ENCODE measurements around the gene BNC1.

DNA sequence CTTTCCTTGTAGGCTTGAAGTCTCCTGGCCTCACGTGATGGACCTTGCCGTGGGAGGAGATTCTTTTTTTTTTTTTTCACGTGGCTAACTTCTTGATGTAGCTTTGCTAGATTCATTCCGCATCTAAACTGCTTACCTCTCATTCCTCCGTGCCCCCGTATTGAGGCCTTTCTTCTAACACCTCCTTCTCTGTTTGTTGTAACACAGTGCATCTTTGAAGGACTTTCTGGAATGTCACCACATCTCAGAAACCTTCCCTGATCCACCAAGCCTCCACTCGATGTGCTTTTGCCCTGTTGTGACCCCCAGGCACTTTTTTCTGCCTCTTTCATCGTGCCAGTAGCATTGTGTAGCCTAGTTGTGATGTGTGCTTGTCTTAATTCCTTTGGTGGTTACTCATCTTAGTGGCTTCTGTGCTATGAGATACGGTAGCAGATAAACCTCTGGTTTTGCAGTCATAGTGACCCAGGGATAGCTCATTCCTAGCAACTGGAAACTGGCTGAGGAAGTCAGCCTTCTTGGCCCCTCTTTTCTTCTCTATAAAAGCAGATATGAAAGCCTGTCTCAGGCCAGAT is 1.6 kb upstream of the BNC1 start:
- TF ChIP-seq, protein P1, sequence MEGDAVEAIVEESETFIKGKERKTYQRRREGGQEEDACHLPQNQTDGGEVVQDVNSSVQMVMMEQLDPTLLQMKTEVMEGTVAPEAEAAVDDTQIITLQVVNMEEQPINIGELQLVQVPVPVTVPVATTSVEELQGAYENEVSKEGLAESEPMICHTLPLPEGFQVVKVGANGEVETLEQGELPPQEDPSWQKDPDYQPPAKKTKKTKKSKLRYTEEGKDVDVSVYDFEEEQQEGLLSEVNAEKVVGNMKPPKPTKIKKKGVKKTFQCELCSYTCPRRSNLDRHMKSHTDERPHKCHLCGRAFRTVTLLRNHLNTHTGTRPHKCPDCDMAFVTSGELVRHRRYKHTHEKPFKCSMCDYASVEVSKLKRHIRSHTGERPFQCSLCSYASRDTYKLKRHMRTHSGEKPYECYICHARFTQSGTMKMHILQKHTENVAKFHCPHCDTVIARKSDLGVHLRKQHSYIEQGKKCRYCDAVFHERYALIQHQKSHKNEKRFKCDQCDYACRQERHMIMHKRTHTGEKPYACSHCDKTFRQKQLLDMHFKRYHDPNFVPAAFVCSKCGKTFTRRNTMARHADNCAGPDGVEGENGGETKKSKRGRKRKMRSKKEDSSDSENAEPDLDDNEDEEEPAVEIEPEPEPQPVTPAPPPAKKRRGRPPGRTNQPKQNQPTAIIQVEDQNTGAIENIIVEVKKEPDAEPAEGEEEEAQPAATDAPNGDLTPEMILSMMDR (IDR thresholded peaks at IDR 0.05) = no peak
- no peak for TF ChIP-seq ZFX (IDR thresholded peaks at IDR 0.05; ENCODE audit: borderline replicate concordance)
